Measurements from ENCODE around the gene WHAMM.

GRCh38 chr15:82764117-82764490 is 45.3 kb upstream of the WHAMM start:
- TF ChIP-seq ZNF121 (tag by site-specific recombination; IDR thresholded peaks at IDR 0.05) (no peak), ZNF311 (tag by site-specific recombination; IDR thresholded peaks at IDR 0.05; ENCODE audit: borderline replicate concordance) (no peak), PBX3 (CRISPR knock-in tag; IDR thresholded peaks at IDR 0.05) (no peak), ZNF629 (tag by site-specific recombination; IDR thresholded peaks at IDR 0.05) (no peak), ZNF19 (tag by site-specific recombination; IDR thresholded peaks at IDR 0.05; ENCODE audit: low read depth) (no peak), ZNF391 (tag by site-specific recombination; IDR thresholded peaks at IDR 0.05; ENCODE audit: borderline replicate concordance, low read depth) (no peak), CTCF (tag by site-specific recombination; IDR thresholded peaks at IDR 0.05) (no peak), ATF2 (tag by site-specific recombination; IDR thresholded peaks at IDR 0.05; ENCODE audit: low read depth) (no peak), ZBTB6 (tag by site-specific recombination; IDR thresholded peaks at IDR 0.05) (no peak), ZNF558 (tag by site-specific recombination; IDR thresholded peaks at IDR 0.05) (no peak), HOXA7 (CRISPR knock-in tag; IDR thresholded peaks at IDR 0.05; ENCODE audit: borderline replicate concordance) (no peak)

Measured in HEK293 (cell line).